GM12878 (cell line): Measurements from ENCODE around the gene TCEAL4. TPM values are rescaled to one million over a fixed set of nuclear protein-coding genes. Genes with fewer than 3 reads are reported as not detected.

Experiments used
- ATAC-seq: fragments of 200-7000 bp; cut with Tn5 transposase; 3 replicates; pipeline ENCODE4 v1.9.1; 2020; ENCODE audit warnings: mild to moderate bottlenecking, moderate library complexity
- BruUV-seq: library from RNA; stranded (reverse); fragments of 400-500 nt; replicated peaks from 2 replicates; lab custom pipeline; 2021; lab: Mats Ljungman, UMichigan
- CTCF ChIA-PET: fragments of 300-600 bp; sonication (Branson Sonifier 250); formaldehyde crosslinking; extraction: SDS; loops from one replicate; lab custom pipeline; 2021; ENCODE audit warnings: inconsistent platforms; lab: Yijun Ruan, JAX
- POLR2A ChIA-PET: fragments of 350-600 bp; formaldehyde crosslinking; extraction: SDS; loops from one replicate; lab custom pipeline; 2021; ENCODE audit warnings: inconsistent platforms; lab: Charles Lee
- RAD21 ChIA-PET: fragments of 300-600 bp; sonication (Branson Sonifier 250); formaldehyde crosslinking; loops from one replicate; lab custom pipeline; 2023; ENCODE audit warnings: antibody characterized with exemption; ENCODE audit not compliant: unreplicated experiment; lab: Charles Lee
- SMC1A ChIA-PET: fragments of 300-600 bp; sonication (Branson Sonifier 250); formaldehyde crosslinking; loops from one replicate; lab custom pipeline; 2023; ENCODE audit not compliant: unreplicated experiment, uncharacterized antibody; lab: Charles Lee
- DNase-seq: peaks from one replicate; pipeline ENCODE4 v3.0.0-alpha.2; 2011; ENCODE audit warnings: low read depth, low spot score
- FAIRE-seq: peaks from 3 replicates; lab custom pipeline; 2011; peaks lifted over from hg19 to GRCh38; lab: Jason Lieb, UNC
- H2AFZ ChIP-seq: 2 replicates; pipeline ENCODE4 v1.6.0; 2011; ENCODE audit warnings: low read depth, low read length, control low read depth; ENCODE audit not compliant: control insufficient read depth
- H3K27ac ChIP-seq: 2 replicates; pipeline ENCODE4 v1.5.1; 2011; ENCODE audit warnings: control low read depth; ENCODE audit not compliant: control insufficient read depth, insufficient read depth
- H3K27me3 ChIP-seq, 2 experiments: replicated peaks in 1 of 2; 2 replicates each; pipeline versions ENCODE4 v1.6.0 to v1.6.1; 2011; ENCODE audit warnings: low read length in 1 of 2; ENCODE audit not compliant: control insufficient read depth in 2 of 2, insufficient read depth in 2 of 2
- H3K36me3 ChIP-seq, 2 experiments: 2 replicates each; pipeline ENCODE4 v1.5.1; 2011; ENCODE audit warnings: low read length in 1 of 2; ENCODE audit not compliant: control insufficient read depth in 2 of 2, insufficient read depth in 2 of 2
- H3K4me1 ChIP-seq: 2 replicates; pipeline ENCODE4 v1.6.1; 2011; ENCODE audit warnings: mild to moderate bottlenecking, low read length, moderate library complexity, mixed read lengths; ENCODE audit not compliant: control insufficient read depth, insufficient read depth
- H3K4me2 ChIP-seq: 2 replicates; pipeline ENCODE4 v1.6.0; 2011; ENCODE audit warnings: control low read depth; ENCODE audit not compliant: control insufficient read depth, insufficient read depth
- H3K4me3 ChIP-seq: fragments of 200-600 bp; sonication (generic); 2 replicates; pipeline ENCODE4 v1.5.1; 2016
- H3K79me2 ChIP-seq: 2 replicates; pipeline ENCODE4 v1.6.0; 2011; ENCODE audit warnings: low read length; ENCODE audit not compliant: control insufficient read depth, insufficient read depth
- H3K9ac ChIP-seq: 2 replicates; pipeline ENCODE4 v1.8.0; 2011; ENCODE audit warnings: low read length, control low read depth, mixed read lengths; ENCODE audit not compliant: control insufficient read depth, insufficient read depth
- H3K9me3 ChIP-seq: replicated peaks from 3 replicates; pipeline ENCODE4 v1.5.1; 2011; ENCODE audit warnings: mild to moderate bottlenecking, low read length; ENCODE audit not compliant: control insufficient read depth, insufficient read depth
- H4K20me1 ChIP-seq: 2 replicates; pipeline ENCODE4 v1.6.0; 2011; ENCODE audit not compliant: control insufficient read depth, insufficient read depth
- EP300 ChIP-seq, 2 experiments: fragments of 150-350 bp in 1 of 2; IDR thresholded peaks; 2 replicates each; pipeline ENCODE4 v1.6.1; 2011 to 2012; ENCODE audit warnings: low read depth in 2 of 2, low read length in 2 of 2, borderline replicate concordance in 1 of 2, improper control_type of control experiment in 1 of 2, inconsistent platforms in 1 of 2; ENCODE audit not compliant: control insufficient read depth in 1 of 2
- IKZF2 ChIP-seq, 2 experiments: fragments of 450-650 bp; IDR thresholded peaks; 2 replicates each; pipeline ENCODE4 v1.6.1; 2017; ENCODE audit warnings: mild to moderate bottlenecking in 2 of 2, moderate library complexity in 2 of 2
- RCOR1 ChIP-seq: conservative IDR thresholded peaks from 2 replicates; pipeline ENCODE4 v1.6.1; 2012; ENCODE audit warnings: low read depth, low read length, improper control_type of control experiment
- RFX5 ChIP-seq: IDR thresholded peaks from 2 replicates; pipeline ENCODE4 v1.6.1; 2011; ENCODE audit warnings: low read depth, low read length, improper control_type of control experiment
- SKIL ChIP-seq: fragments of 450-650 bp; IDR thresholded peaks from 2 replicates; pipeline ENCODE4 v1.6.1; 2017; ENCODE audit warnings: mild to moderate bottlenecking, low read depth, inconsistent platforms; ENCODE audit not compliant: poor library complexity, severe bottlenecking
- SMARCA5 ChIP-seq: fragments of 450-650 bp; IDR thresholded peaks from 2 replicates; pipeline ENCODE4 v1.6.1; 2017; ENCODE audit warnings: mild to moderate bottlenecking
- SREBF2 ChIP-seq: IDR thresholded peaks from 2 replicates; pipeline ENCODE4 v1.6.1; 2012; ENCODE audit warnings: mild to moderate bottlenecking, low read length
- WGBS: methylation state at CpG from one replicate; pipeline ENCODE4 v1.1.6; 2016; ENCODE audit warnings: low lambda C conversion rate; ENCODE audit not compliant: insufficient replicate concordance, insufficient coverage; ENCODE audit errors: missing lambda C conversion rate; 5-methylcytosine and 5-hydroxymethylcytosine counted together
- in situ Hi-C: fragments of 300-500 bp; cut with MboI; formaldehyde crosslinking; loops from 9 replicates; pipeline ENCODE4 v1.14.3; 2018; ENCODE audit warnings: mixed read lengths
- intact Hi-C: fragments of 100-400 bp; cut with micrococcal nuclease; formaldehyde crosslinking; loops from one replicate; pipeline ENCODE4 v1.14.2; 2022; ENCODE audit not compliant: unreplicated experiment
- polyA plus RNA-seq, 11 experiments: library from polyadenylated mRNA; depleted of rRNA in 4 of 11; unstranded in 6 of 11; stranded (reverse) in 5 of 11; fragments of >200 nt; fragmentation: Nextera tagmentation in 4 of 11; fragmentation: Illumina TruSeq in 1 of 11; extraction: Ambion mirVana in 4 of 11; extraction: Trizol in 1 of 11; gene quantifications; 1 replicate in 1 of 11; 2 replicates in 10 of 11; pipeline versions ENCODE4 v1.2.1 to v1.2.3, GENCODE V29; 2011 to 2016; ENCODE audit warnings: inconsistent platforms in 2 of 11, missing spikeins in 2 of 11, low read depth in 1 of 11
- total RNA-seq, 4 experiments: library from RNA; depleted of rRNA in 3 of 4; stranded (reverse); fragments of >200 nt in 3 of 4; fragmentation: Illumina TruSeq in 1 of 4; extraction: Trizol in 1 of 4; gene quantifications; 2 replicates each; pipeline versions ENCODE4 v1.2.1 to v1.2.3, GENCODE V29; 2013 to 2021
- TF ChIP-seq, protein P1 (sequence below): IDR thresholded peaks from 2 replicates; pipeline ENCODE4 v1.6.1; 2012; ENCODE audit warnings: mild to moderate bottlenecking, low read depth, low read length

The TCEAL4 gene
- total and polyA plus RNA-seq, 10 of the 15 experiments (the other 5 are each of a cell fraction or from before 2014, with no cell fraction given): 9.6 to 63.8 (median 32.1) TPM

DNA sequence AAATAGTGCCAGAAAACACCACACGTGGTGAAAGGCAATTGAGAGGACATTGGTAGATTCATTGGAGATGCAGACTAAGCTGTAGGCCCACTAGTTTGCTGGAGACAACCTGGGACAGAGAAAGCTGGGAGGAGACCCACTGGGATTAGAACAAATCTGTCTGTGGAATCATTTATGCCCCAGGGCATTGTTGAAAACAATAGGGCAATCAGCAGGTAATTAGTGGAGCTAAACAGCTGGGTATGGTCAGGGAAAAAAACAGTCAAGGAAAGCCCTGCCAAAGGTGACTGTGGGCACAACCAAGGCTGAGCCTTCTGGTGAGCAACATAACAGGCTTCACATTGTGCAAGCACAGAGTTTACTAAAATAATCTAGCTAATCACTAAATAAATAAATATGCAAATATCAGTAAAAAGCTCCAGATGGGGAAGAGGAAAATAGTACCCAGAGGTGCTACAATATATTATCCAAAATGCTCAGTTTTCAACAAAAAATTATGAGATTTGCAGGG lies 31.4 kb downstream of the TCEAL4 start:
- no peaks in the 10 kb centered on the region for H3K27me3 ChIP-seq
- H3K9me3 ChIP-seq: no peaks in the 10 kb centered on the region
- no peak for DNase-seq
- no peak overlapping the region for H3K27ac ChIP-seq
- ChIA-PET RAD21 (no interaction called here), POLR2A (no interaction called here), SMC1A (no interaction called here), CTCF (interaction anchor here (2.2 kb wide), 1 partner anchor 12 kb away, joined by 6 read pairs; no protein-coding TSS in a partner anchor)
- BruUV-seq: no TSS peak
- H3K4me1 ChIP-seq: no peaks in the 10 kb centered on the region
- H3K9ac ChIP-seq: no peak overlapping the region
- no peak for TF ChIP-seq EP300 (IDR thresholded peaks at IDR 0.05; ENCODE audit: borderline replicate concordance in 1 of 2, control insufficient read depth in 1 of 2, low read depth in 2 of 2, low read length in 2 of 2)
- no peak for TF ChIP-seq SKIL
- no peak for TF ChIP-seq IKZF2 (IDR thresholded peaks at IDR 0.05)
- no peak for TF ChIP-seq SMARCA5
- TF ChIP-seq RCOR1: no peak
- TF ChIP-seq, protein P1, sequence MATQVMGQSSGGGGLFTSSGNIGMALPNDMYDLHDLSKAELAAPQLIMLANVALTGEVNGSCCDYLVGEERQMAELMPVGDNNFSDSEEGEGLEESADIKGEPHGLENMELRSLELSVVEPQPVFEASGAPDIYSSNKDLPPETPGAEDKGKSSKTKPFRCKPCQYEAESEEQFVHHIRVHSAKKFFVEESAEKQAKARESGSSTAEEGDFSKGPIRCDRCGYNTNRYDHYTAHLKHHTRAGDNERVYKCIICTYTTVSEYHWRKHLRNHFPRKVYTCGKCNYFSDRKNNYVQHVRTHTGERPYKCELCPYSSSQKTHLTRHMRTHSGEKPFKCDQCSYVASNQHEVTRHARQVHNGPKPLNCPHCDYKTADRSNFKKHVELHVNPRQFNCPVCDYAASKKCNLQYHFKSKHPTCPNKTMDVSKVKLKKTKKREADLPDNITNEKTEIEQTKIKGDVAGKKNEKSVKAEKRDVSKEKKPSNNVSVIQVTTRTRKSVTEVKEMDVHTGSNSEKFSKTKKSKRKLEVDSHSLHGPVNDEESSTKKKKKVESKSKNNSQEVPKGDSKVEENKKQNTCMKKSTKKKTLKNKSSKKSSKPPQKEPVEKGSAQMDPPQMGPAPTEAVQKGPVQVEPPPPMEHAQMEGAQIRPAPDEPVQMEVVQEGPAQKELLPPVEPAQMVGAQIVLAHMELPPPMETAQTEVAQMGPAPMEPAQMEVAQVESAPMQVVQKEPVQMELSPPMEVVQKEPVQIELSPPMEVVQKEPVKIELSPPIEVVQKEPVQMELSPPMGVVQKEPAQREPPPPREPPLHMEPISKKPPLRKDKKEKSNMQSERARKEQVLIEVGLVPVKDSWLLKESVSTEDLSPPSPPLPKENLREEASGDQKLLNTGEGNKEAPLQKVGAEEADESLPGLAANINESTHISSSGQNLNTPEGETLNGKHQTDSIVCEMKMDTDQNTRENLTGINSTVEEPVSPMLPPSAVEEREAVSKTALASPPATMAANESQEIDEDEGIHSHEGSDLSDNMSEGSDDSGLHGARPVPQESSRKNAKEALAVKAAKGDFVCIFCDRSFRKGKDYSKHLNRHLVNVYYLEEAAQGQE: no peak
- no peak for TF ChIP-seq SREBF2
- no peak for TF ChIP-seq RFX5
- no peaks in the 10 kb centered on the region for H3K79me2 ChIP-seq
- no peak for ATAC-seq
- H2AFZ ChIP-seq: no peak overlapping the region
- in situ Hi-C loops (no loop called here), intact Hi-C loops (no loop called here)
- H3K4me2 ChIP-seq: no peak overlapping the region
- H3K36me3 ChIP-seq: no peaks in the 10 kb centered on the region
- no peaks in the 10 kb centered on the region for H4K20me1 ChIP-seq
- FAIRE-seq: no peak
- whole genome bisulfite sequencing: 48% methylated on average over 1 of the region's 1 CpG
- no peak overlapping the region for H3K4me3 ChIP-seq
